NCI-H2107 treated with DMSO at 0.1 percent for 48 hours (cell line): ENCODE results near the gene BAK1.

ENCODE experiments used
- DNase-seq: peaks from one replicate; lab custom pipeline; 2025; ENCODE audit not compliant: unreplicated experiment; lab: John Stamatoyannopoulos, UW

BAK1 gene

GRCh38 chr6:33579828-33580714, at the start of gene BAK1:
Gene BAK1 (minus strand): TSS chr6:33580276. CDS start chr6:33577604, 2,672 bp downstream.
- peak; percentile 44 for DNase-seq

GRCh38 chr6:33628401-33628964, 48.4 kb upstream of the BAK1 start:
- DNase-seq, result peak; percentile 63

- DNase-seq, result no peak
Measured at GRCh38 chr6:33627876-33628275, 47.8 kb upstream of the BAK1 start.

- no peak for DNase-seq
Measured at GRCh38 chr6:33624856-33625255, 44.8 kb upstream of the BAK1 start.

GRCh38 chr6:33623895-33624381, 43.9 kb upstream of the BAK1 start:
- no peak for DNase-seq

- DNase-seq, result no peak
Measured at GRCh38 chr6:33622456-33623431, 42.7 kb upstream of the BAK1 start.

GRCh38 chr6:33621711-33622388, 41.8 kb upstream of the BAK1 start:
- no peak for DNase-seq

- DNase-seq, result no peak
Measured at GRCh38 chr6:33620856-33621710, 41.0 kb upstream of the BAK1 start, which contains the start of gene ITPR3. Gene ITPR3 (plus strand): TSS chr6:33621322. CDS start chr6:33621603, 281 bp downstream.

- DNase-seq, result no peak
Measured at GRCh38 chr6:33620158-33620855, 40.2 kb upstream of the BAK1 start.

GRCh38 chr6:33619166-33619840, 39.2 kb upstream of the BAK1 start:
- no peak for DNase-seq

- no peak for DNase-seq
Measured at GRCh38 chr6:33616913-33617312, 36.8 kb upstream of the BAK1 start.

- no peak for DNase-seq
Measured at GRCh38 chr6:33616113-33616512, 36.0 kb upstream of the BAK1 start.

- DNase-seq, result no peak
Measured at GRCh38 chr6:33613795-33614168, 33.7 kb upstream of the BAK1 start.

GRCh38 chr6:33613146-33613794, 33.2 kb upstream of the BAK1 start:
- DNase-seq, result no peak

- no peak for DNase-seq
Measured at GRCh38 chr6:33610779-33611732, 31.0 kb upstream of the BAK1 start.

- no peak for DNase-seq
Measured at GRCh38 chr6:33610067-33610466, 30.0 kb upstream of the BAK1 start.

GRCh38 chr6:33609528-33609927, 29.5 kb upstream of the BAK1 start:
- no peak for DNase-seq
